Astrocyte of the cerebellum (primary cell): ENCODE results near the gene TRIM36.

Experiments
- DNase-seq: peaks from one replicate; pipeline ENCODE4 v3.0.0-alpha.2; 2011; ENCODE audit warnings: low read depth
- H3K4me3 ChIP-seq: 2 replicates; pipeline ENCODE4 v1.5.1; 2011; ENCODE audit warnings: mild to moderate bottlenecking, low read depth, low read length, moderate library complexity
- in situ Hi-C: cut with HindIII; loops from 2 replicates; pipeline ENCODE4 v1.10.0; 2017; ENCODE audit warnings: low sequenced_read_pairs
- TF ChIP-seq, protein P1 (sequence below): IDR thresholded peaks from 2 replicates; pipeline ENCODE4 v1.5.1; 2012; ENCODE audit warnings: low read length, low read depth, moderate library complexity, mild to moderate bottlenecking; ENCODE audit errors: missing control alignments

TRIM36 gene

DNA sequence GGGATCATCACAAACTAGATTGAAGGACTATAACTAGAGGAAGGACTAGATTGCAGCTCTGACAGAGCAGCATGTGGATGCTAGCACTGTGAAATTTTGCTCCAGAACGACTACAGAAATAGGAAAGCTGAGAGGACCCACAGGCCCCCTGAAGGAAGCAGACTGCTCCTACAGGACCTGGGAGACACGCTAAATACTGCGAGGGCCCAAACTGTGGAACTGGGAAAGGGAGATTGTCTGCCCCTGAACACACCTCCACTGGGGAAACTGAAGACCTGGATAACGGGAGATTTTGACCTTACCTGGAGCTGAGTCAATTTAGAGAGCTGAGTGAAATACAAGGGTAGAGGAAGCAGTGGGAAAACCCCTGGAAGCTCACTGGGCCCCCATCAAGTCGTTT, 19.2 kb downstream of the TRIM36 start:
- in situ Hi-C loops, result no loop called here
- DNase-seq, result no peak
- H3K4me3 ChIP-seq, result no peak overlapping the region
- TF ChIP-seq, protein P1, sequence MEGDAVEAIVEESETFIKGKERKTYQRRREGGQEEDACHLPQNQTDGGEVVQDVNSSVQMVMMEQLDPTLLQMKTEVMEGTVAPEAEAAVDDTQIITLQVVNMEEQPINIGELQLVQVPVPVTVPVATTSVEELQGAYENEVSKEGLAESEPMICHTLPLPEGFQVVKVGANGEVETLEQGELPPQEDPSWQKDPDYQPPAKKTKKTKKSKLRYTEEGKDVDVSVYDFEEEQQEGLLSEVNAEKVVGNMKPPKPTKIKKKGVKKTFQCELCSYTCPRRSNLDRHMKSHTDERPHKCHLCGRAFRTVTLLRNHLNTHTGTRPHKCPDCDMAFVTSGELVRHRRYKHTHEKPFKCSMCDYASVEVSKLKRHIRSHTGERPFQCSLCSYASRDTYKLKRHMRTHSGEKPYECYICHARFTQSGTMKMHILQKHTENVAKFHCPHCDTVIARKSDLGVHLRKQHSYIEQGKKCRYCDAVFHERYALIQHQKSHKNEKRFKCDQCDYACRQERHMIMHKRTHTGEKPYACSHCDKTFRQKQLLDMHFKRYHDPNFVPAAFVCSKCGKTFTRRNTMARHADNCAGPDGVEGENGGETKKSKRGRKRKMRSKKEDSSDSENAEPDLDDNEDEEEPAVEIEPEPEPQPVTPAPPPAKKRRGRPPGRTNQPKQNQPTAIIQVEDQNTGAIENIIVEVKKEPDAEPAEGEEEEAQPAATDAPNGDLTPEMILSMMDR, result no peak

DNA sequence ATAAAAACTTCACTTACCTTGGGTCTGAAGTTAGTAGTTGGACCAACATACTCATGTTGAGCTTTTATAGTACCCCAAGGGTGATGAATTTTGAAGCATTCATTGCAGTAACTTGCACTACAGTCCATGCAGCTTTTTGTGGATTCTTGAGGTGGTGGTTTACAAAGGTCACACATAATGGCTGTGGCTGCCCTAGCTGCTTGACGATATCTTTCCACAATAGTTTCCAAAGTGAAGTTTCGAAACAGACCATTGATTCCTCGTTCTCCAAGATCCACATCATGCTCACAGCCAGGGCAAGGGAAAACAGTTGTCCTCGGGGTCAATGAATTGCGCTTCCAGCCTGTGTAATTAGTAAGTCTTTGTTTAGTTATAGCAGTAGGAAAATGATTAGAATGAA, 22.7 kb downstream of the TRIM36 start:
- DNase-seq, result no peak
- in situ Hi-C loops, result no loop called here
- TF ChIP-seq, protein P1, result no peak
- no peak overlapping the region for H3K4me3 ChIP-seq

DNA sequence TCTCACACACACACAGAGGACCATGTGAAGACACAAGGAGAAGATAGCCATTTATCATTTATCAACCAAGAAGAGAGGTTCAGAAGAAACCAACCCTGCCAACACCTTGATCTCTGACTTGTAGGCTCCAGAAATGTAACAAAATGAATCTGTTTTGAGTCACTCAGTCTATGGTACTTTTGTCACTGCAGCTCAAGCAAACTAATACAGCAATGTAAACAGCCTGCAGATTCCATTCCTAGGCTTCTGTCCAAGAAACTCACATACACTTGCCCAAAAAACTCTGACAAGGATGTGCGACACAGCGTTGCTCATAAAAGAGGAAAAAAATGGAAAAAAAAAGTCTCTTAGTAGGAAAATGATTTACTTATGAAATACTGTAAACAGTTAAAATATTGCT, 33.4 kb downstream of the TRIM36 start:
- in situ Hi-C loops, result no loop called here
- no peak overlapping the region for H3K4me3 ChIP-seq
- no peak for DNase-seq
- TF ChIP-seq, protein P1, result no peak

DNA sequence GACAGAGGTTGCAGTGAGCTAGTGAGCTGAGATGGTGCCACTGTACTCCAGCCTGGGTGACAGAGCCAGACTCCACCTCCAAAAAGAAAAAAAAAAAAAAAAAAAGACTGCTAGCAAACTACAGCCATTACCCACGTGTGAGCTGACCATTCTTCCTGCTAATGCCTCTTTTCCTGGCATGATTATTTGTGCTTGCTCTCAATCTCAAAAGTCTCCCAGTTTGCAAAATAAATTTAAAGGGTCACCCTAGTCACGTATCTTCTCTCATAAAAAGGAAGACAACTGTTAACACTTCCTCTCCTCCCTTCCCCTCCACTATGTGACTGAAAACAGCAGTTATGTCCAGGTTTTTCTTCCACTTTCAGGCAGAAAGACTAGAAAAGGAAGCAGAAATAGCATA, 37.2 kb downstream of the TRIM36 start:
- TF ChIP-seq, protein P1, result no peak
- in situ Hi-C loops, result no loop called here
- DNase-seq, result no peak
- H3K4me3 ChIP-seq, result no peak overlapping the region

DNA sequence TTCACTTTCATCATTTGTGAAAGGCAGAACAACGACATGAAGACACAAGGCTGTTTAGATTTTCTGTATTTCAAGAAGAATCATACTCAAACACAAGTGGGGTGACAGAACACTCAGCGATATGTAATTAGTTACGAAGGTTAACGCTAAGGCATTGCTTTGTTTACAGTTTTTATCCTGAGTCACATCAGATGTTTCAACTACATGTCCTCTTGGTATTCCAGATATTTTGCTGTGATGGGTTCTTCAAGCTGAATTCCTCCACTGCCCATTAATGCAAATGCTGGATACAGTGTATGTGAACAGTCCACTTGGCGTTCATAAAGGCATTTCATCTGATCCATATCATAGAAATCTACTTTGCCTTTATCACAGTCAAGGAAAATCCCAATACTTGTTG, 43.4 kb downstream of the TRIM36 start:
- no peak overlapping the region for H3K4me3 ChIP-seq
- TF ChIP-seq, protein P1, result no peak
- DNase-seq, result no peak
- in situ Hi-C loops, result no loop called here

DNA sequence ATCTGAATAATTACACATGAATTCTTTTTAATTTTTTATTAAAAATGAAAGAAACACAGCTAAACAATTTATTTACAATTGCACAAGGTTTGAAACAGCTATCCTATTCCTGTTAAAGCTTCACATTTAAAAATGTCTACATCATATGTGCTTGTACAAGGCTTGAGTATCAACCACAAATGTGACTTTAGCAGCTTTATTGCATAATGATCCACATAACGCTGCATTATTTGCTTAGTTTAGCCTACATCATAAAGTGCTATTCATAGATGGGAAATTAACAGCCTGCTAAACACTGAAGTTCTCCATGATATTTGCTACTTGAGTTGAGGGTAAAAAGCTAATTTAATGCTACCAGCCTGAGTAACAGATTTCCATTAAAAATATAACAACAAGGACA, 45.0 kb downstream of the TRIM36 start:
- in situ Hi-C loops, result no loop called here
- no peak for DNase-seq
- TF ChIP-seq, protein P1, result no peak
- H3K4me3 ChIP-seq, result no peak overlapping the region

DNA sequence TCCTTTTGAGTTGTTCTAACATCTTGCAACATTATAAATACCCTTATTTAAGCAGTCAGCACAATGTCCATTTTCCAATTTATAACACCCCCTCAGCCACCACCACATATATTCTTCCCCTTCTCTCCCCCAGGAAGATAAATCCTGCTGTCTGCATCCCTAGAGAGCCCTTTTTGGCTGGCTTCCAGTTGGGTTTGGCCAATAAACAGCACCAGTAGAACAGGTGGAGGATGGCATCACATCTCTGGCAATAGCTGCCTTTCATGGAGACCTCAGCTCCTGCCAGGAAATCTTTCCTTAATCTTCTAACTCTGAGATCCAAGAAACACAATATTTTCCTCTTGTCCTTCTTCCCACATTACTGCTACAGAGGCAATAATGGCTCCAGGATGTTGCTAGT, 53.7 kb downstream of the TRIM36 start:
- no peak for DNase-seq
- in situ Hi-C loops, result no loop called here
- TF ChIP-seq, protein P1, result no peak
- no peak overlapping the region for H3K4me3 ChIP-seq
